HCT116 (cell line): Measurements from ENCODE around the gene OAS2. TPM values are rescaled to one million over a fixed set of nuclear protein-coding genes. Genes with fewer than 3 reads are reported as not detected.

Experiments
- ATAC-seq: fragments of 200-7000 bp; cut with Tn5 transposase; 2 replicates; pipeline ENCODE4 v1.9.1; 2020; ENCODE audit warnings: mild to moderate bottlenecking, moderate library complexity
- BruUV-seq: library from RNA; stranded (reverse); fragments of 400-500 nt; replicated peaks from 2 replicates; lab custom pipeline; 2021; lab: Mats Ljungman, UMichigan
- CTCF ChIA-PET: fragments of 300-600 bp; sonication (Branson Sonifier 250); formaldehyde crosslinking; loops from one replicate; lab custom pipeline; 2021; ENCODE audit warnings: antibody characterized with exemption; lab: Charles Lee
- POLR2A ChIA-PET: fragments of 300-600, 350-600 bp; sonication (Branson Sonifier 250); formaldehyde crosslinking; loops from one replicate; lab custom pipeline; 2021; ENCODE audit warnings: antibody characterized with exemption; lab: Charles Lee
- RAD21 ChIA-PET, 2 experiments: fragments of 300-600 bp; sonication (Branson Sonifier 250); formaldehyde crosslinking; loops; one replicate each; lab custom pipeline; 2023; ENCODE audit warnings: low total read pairs in 2 of 2; ENCODE audit not compliant: uncharacterized antibody in 2 of 2, unreplicated experiment in 2 of 2, low non-redundant PET in 1 of 2; lab: Charles Lee
- DNase-seq: peaks from one replicate; pipeline ENCODE4 v3.0.0-alpha.2; 2010; ENCODE audit warnings: low read depth, low spot score
- H2AFZ ChIP-seq: fragments of 200-600 bp; shearing (Covaris generic), sonication (generic); 2 replicates; pipeline ENCODE4 v1.6.1; 2017; ENCODE audit warnings: low read depth, mixed run types, mixed read lengths, antibody characterized with exemption, low read length; ENCODE audit not compliant: poor library complexity, severe bottlenecking
- H3K27ac ChIP-seq: 2 replicates; pipeline ENCODE4 v1.5.1; 2012; ENCODE audit warnings: low read depth, low read length
- H3K27me3 ChIP-seq: fragments of 200-600 bp; sonication (generic); 2 replicates; pipeline ENCODE4 v1.6.1; 2016; ENCODE audit warnings: mixed run types, low read length, mixed read lengths; ENCODE audit not compliant: insufficient read depth
- H3K36me3 ChIP-seq, 2 experiments: fragments of 200-500 bp in 1 of 2; fragments of 200-600 bp in 1 of 2; sonication (Bioruptor generic) in 1 of 2; sonication (generic) in 1 of 2; 2 replicates each; pipeline versions ENCODE4 v1.5.1 to v1.6.1; 2014 to 2016; ENCODE audit warnings: low read length in 2 of 2, inconsistent platforms in 1 of 2, mixed read lengths in 1 of 2, mixed run types in 1 of 2; ENCODE audit not compliant: insufficient read depth in 2 of 2, control insufficient read depth in 1 of 2
- H3K4me1 ChIP-seq, 2 experiments: fragments of 200-600 bp in 1 of 2; sonication (generic) in 1 of 2; 2 replicates each; pipeline versions ENCODE4 v1.5.1 to v1.6.1; 2012 to 2017; ENCODE audit warnings: low read length in 2 of 2, inconsistent platforms in 1 of 2, mild to moderate bottlenecking in 1 of 2, mixed read lengths in 1 of 2, mixed run types in 1 of 2, moderate library complexity in 1 of 2; ENCODE audit not compliant: insufficient read depth in 2 of 2, control insufficient read depth in 1 of 2
- H3K4me2 ChIP-seq: fragments of 200-600 bp; sonication (generic); 2 replicates; pipeline ENCODE4 v1.6.1; 2017; ENCODE audit warnings: mixed run types, low read length, mixed read lengths
- H3K4me3 ChIP-seq, 2 experiments: fragments of 200-600 bp in 1 of 2; sonication (generic) in 1 of 2; replicated peaks in 1 of 2; 2 replicates each; pipeline ENCODE4 v1.5.1; 2011 to 2016; ENCODE audit warnings: low read length in 2 of 2, control low read depth in 1 of 2, low read depth in 1 of 2, mild to moderate bottlenecking in 1 of 2, mixed read lengths in 1 of 2, mixed run types in 1 of 2
- H3K79me2 ChIP-seq: fragments of 200-600 bp; sonication (generic); 2 replicates; pipeline ENCODE4 v1.6.1; 2017; ENCODE audit warnings: mild to moderate bottlenecking, mixed run types, low read length, moderate library complexity, mixed read lengths; ENCODE audit not compliant: insufficient read depth
- H3K9ac ChIP-seq: fragments of 200-600 bp; sonication (generic); 2 replicates; pipeline ENCODE4 v1.6.1; 2016; ENCODE audit warnings: low read length, mixed read lengths
- H3K9me2 ChIP-seq: fragments of 200-600 bp; sonication (generic), shearing (Covaris generic); 2 replicates; pipeline ENCODE4 v1.6.1; 2017; ENCODE audit warnings: mixed run types, mild to moderate bottlenecking, moderate library complexity; ENCODE audit not compliant: insufficient read depth
- H3K9me3 ChIP-seq, 2 experiments: fragments of 200-500 bp in 1 of 2; fragments of 200-600 bp in 1 of 2; sonication (Bioruptor generic) in 1 of 2; sonication (generic) in 1 of 2; 2 replicates each; pipeline ENCODE4 v1.6.1; 2014 to 2017; ENCODE audit warnings: low read length in 2 of 2, mixed read lengths in 2 of 2, inconsistent platforms in 1 of 2, low read depth in 1 of 2, mild to moderate bottlenecking in 1 of 2, mixed run types in 1 of 2, moderate library complexity in 1 of 2; ENCODE audit not compliant: control insufficient read depth in 1 of 2, insufficient read depth in 1 of 2
- H4K20me1 ChIP-seq: fragments of 200-600 bp; sonication (generic), shearing (Covaris generic); 2 replicates; pipeline ENCODE4 v1.6.1; 2017; ENCODE audit warnings: mixed run types, mild to moderate bottlenecking, moderate library complexity; ENCODE audit not compliant: insufficient read depth
- ATF3 ChIP-seq: IDR thresholded peaks from 2 replicates; pipeline ENCODE4 v1.6.1; 2012
- CEBPB ChIP-seq: IDR thresholded peaks from 2 replicates; pipeline ENCODE4 v1.6.1; 2012; ENCODE audit warnings: low read depth
- EZH2 ChIP-seq: fragments of 200-600 bp; sonication (generic); IDR thresholded peaks from 2 replicates; pipeline ENCODE4 v1.6.1; 2017; ENCODE audit warnings: antibody characterized with exemption, mixed run types
- EZH2phosphoT487 ChIP-seq: fragments of 200-600 bp; IDR thresholded peaks from 2 replicates; pipeline ENCODE4 v1.6.1; 2018; ENCODE audit warnings: antibody characterized with exemption, borderline replicate concordance
- JUND ChIP-seq: IDR thresholded peaks from 2 replicates; pipeline ENCODE4 v1.6.1; 2012
- MAX ChIP-seq: IDR thresholded peaks from 2 replicates; pipeline ENCODE4 v1.6.1; 2012
- POLR2A ChIP-seq: IDR thresholded peaks from 2 replicates; pipeline ENCODE4 v1.7.0; 2011; ENCODE audit warnings: borderline replicate concordance; ENCODE audit not compliant: insufficient read depth, insufficient read length; ENCODE audit errors: extremely low read depth
- POLR2AphosphoS5 ChIP-seq: IDR thresholded peaks from 2 replicates; pipeline ENCODE4 v1.6.1; 2011; ENCODE audit warnings: mild to moderate bottlenecking, low read depth, low read length, moderate library complexity
- SIN3A ChIP-seq: IDR thresholded peaks from 2 replicates; pipeline ENCODE4 v1.6.1; 2012; ENCODE audit warnings: low read depth
- SRF ChIP-seq: IDR thresholded peaks from 2 replicates; pipeline ENCODE4 v1.6.1; 2012; ENCODE audit warnings: low read depth
- YY1 ChIP-seq: IDR thresholded peaks from 2 replicates; pipeline ENCODE4 v1.6.1; 2011; ENCODE audit warnings: low read length, low read depth, moderate library complexity, mild to moderate bottlenecking; ENCODE audit not compliant: insufficient replicate concordance; ENCODE audit errors: extremely low read depth
- ZBTB33 ChIP-seq: IDR thresholded peaks from 2 replicates; pipeline ENCODE4 v1.6.1; 2011; ENCODE audit warnings: mild to moderate bottlenecking, low read length, moderate library complexity; ENCODE audit not compliant: insufficient replicate concordance; ENCODE audit errors: extremely low read depth
- ZFX ChIP-seq: fragments of 450-650 bp; IDR thresholded peaks from 2 replicates; pipeline ENCODE4 v1.6.1; 2017
- ZNF274 ChIP-seq: fragments of 200-500 bp; sonication (Bioruptor generic); IDR thresholded peaks from 2 replicates; pipeline ENCODE4 v1.6.1; 2014; ENCODE audit warnings: mild to moderate bottlenecking, low read depth, low read length, inconsistent platforms
- intact Hi-C: fragments of 100-400 bp; cut with micrococcal nuclease; formaldehyde crosslinking; loops from 2 replicates; pipeline ENCODE4 v1.10.0; 2022
- total RNA-seq: library from RNA; stranded (reverse); gene quantifications from one replicate; pipeline ENCODE4 v1.2.1, GENCODE V29; 2021; ENCODE audit not compliant: unreplicated experiment
- TF ChIP-seq, protein P1 (sequence below), 3 experiments: fragments of 200-600 bp in 1 of 3; sonication (generic) in 1 of 3; IDR thresholded peaks in 2 of 3; conservative IDR thresholded peaks in 1 of 3; 2 replicates each; pipeline ENCODE4 v1.5.1; 2012 to 2017; ENCODE audit warnings: low read depth in 2 of 3, low read length in 2 of 3, antibody characterized with exemption in 1 of 3, borderline replicate concordance in 1 of 3, control low read depth in 1 of 3, mild to moderate bottlenecking in 1 of 3, mixed read lengths in 1 of 3, mixed run types in 1 of 3, moderate library complexity in 1 of 3; ENCODE audit not compliant: insufficient read depth in 1 of 3

OAS2 gene
- total RNA-seq, 1 experiment from 2014 or later = 0.30 TPM

GRCh38 chr12:112947314-112947713 lies 31.0 kb upstream of the OAS2 start (continued):
- TF ChIP-seq POLR2AphosphoS5 = no peak
- TF ChIP-seq YY1 = no peak
- TF ChIP-seq SIN3A = no peak
- TF ChIP-seq CEBPB = no peak
- no peak for TF ChIP-seq JUND
- no peak for TF ChIP-seq ZNF274
- TF ChIP-seq POLR2A = no peak
- no peak for TF ChIP-seq EZH2phosphoT487

- ChIA-PET RAD21 (no interaction called here), CTCF (no interaction called here), POLR2A (no interaction called here)
- Histone ChIP-seq H3K9me3 (no peaks in the 10 kb centered on the region), H3K9me2 (no peaks in the 10 kb centered on the region), H3K79me2 (no peaks in the 10 kb centered on the region), H2AFZ (no peak overlapping the region), H3K4me3 (no peak overlapping the region), H3K27ac (no peak overlapping the region), H3K4me1 (no peaks in the 10 kb centered on the region), H3K36me3 (peaks cover 0 to 3% of the 10 kb centered on the region in 2 experiments; a peak in 2 of 4 replicates), H3K27me3 (no peaks in the 10 kb centered on the region), H3K9ac (no peak overlapping the region), H3K4me2 (no peak overlapping the region), H4K20me1 (no peaks in the 10 kb centered on the region)
- no TSS peak for BruUV-seq
- intact Hi-C loops = no loop called here
- no peak for DNase-seq
- no peak for ATAC-seq
- TF ChIP-seq, protein P1, sequence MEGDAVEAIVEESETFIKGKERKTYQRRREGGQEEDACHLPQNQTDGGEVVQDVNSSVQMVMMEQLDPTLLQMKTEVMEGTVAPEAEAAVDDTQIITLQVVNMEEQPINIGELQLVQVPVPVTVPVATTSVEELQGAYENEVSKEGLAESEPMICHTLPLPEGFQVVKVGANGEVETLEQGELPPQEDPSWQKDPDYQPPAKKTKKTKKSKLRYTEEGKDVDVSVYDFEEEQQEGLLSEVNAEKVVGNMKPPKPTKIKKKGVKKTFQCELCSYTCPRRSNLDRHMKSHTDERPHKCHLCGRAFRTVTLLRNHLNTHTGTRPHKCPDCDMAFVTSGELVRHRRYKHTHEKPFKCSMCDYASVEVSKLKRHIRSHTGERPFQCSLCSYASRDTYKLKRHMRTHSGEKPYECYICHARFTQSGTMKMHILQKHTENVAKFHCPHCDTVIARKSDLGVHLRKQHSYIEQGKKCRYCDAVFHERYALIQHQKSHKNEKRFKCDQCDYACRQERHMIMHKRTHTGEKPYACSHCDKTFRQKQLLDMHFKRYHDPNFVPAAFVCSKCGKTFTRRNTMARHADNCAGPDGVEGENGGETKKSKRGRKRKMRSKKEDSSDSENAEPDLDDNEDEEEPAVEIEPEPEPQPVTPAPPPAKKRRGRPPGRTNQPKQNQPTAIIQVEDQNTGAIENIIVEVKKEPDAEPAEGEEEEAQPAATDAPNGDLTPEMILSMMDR (IDR thresholded peaks at IDR 0.05 in 2 of 3, conservative IDR thresholded peaks at IDR 0.05 in 1 of 3; ENCODE audit: borderline replicate concordance in 1 of 3, insufficient read depth in 1 of 3, low read depth in 2 of 3, low read length in 2 of 3) = no peak
- TF ChIP-seq CEBPB = no peak
- TF ChIP-seq POLR2AphosphoS5 = no peak
- no peak for TF ChIP-seq MAX
- TF ChIP-seq SRF = no peak
- no peak for TF ChIP-seq ZBTB33
- TF ChIP-seq JUND = no peak
- TF ChIP-seq ATF3 = no peak
- TF ChIP-seq ZNF274 = no peak
- no peak for TF ChIP-seq EZH2
- TF ChIP-seq ZFX = no peak
- no peak for TF ChIP-seq SIN3A
Measured at GRCh38 chr12:112947761-112948160, 30.6 kb upstream of the OAS2 start.
